B cell (primary cell): Measurements from ENCODE around the gene CACNA2D3. TPM values are rescaled to one million over a fixed set of nuclear protein-coding genes. Genes with fewer than 3 reads are reported as not detected.

Source experiments
- ATAC-seq: fragments of 200-7000 bp; cut with Tn5 transposase; one replicate; pipeline ENCODE4 v1.10.0; 2021; ENCODE audit warnings: low read depth, mild to moderate bottlenecking, moderate number of reproducible peaks, moderate library complexity
- CTCF ChIA-PET: fragments of 350-600 bp; sonication (Branson Sonifier 250); formaldehyde crosslinking; loops from one replicate; lab custom pipeline; 2021; ENCODE audit warnings: antibody characterized with exemption, inconsistent platforms; lab: Charles Lee
- POLR2A ChIA-PET: fragments of 350-600 bp; sonication (Branson Sonifier 250); formaldehyde crosslinking; loops from one replicate; lab custom pipeline; 2021; ENCODE audit warnings: antibody characterized with exemption; lab: Charles Lee
- DNase-seq: peaks from one replicate; pipeline ENCODE4 v3.0.0; 2013
- H2AFZ ChIP-seq: 2 replicates; pipeline ENCODE4 v1.6.1; 2012; ENCODE audit warnings: mild to moderate bottlenecking, low read depth, low read length; ENCODE audit not compliant: insufficient read depth, poor library complexity, severe bottlenecking
- H3K27ac ChIP-seq, 2 donors: 1 replicate in 1 of 2; 2 replicates in 1 of 2; pipeline ENCODE4 v1.5.1; 2012 to 2013; ENCODE audit warnings: low read length in 2 of 2, mild to moderate bottlenecking in 2 of 2, moderate library complexity in 1 of 2
- H3K27me3 ChIP-seq, 4 experiments: fragments of 200-600 bp in 1 of 4; sonication (generic) in 1 of 4; replicated peaks in 1 of 4; 1 replicate in 2 of 4; 2 replicates in 2 of 4; pipeline versions ENCODE4 v1.6.1 to v1.7.0; 2013 to 2016; ENCODE audit warnings: low read length in 3 of 4, mild to moderate bottlenecking in 2 of 4, mixed read lengths in 1 of 4, moderate library complexity in 1 of 4; ENCODE audit not compliant: insufficient read depth in 4 of 4, control insufficient read depth in 3 of 4; ENCODE audit errors: control extremely low read depth in 1 of 4
- H3K36me3 ChIP-seq, 2 experiments: replicated peaks in 1 of 2; 1 replicate in 1 of 2; 2 replicates in 1 of 2; pipeline versions ENCODE4 v1.6.1 to v1.7.1; 2013; ENCODE audit warnings: low read length in 1 of 2; ENCODE audit not compliant: insufficient read depth in 2 of 2, control insufficient read depth in 1 of 2; ENCODE audit errors: control extremely low read depth in 1 of 2, extremely low read depth in 1 of 2
- H3K4me1 ChIP-seq, 2 donors: fragments of 200-600 bp in 1 of 2; sonication (generic) in 1 of 2; 1 replicate in 1 of 2; 2 replicates in 1 of 2; pipeline versions ENCODE4 v1.5.1 to v1.6.1; 2013 to 2017; ENCODE audit warnings: low read length in 2 of 2; ENCODE audit not compliant: control insufficient read depth in 2 of 2, insufficient read depth in 2 of 2
- H3K4me2 ChIP-seq: replicated peaks from 2 replicates; pipeline ENCODE3; 2012; ENCODE audit warnings: mild to moderate bottlenecking, low read depth, low read length; ENCODE audit not compliant: poor library complexity, severe bottlenecking
- H3K4me3 ChIP-seq, 5 experiments: fragments of 200-600 bp in 1 of 5; sonication (generic) in 1 of 5; 1 replicate in 3 of 5; 2 replicates in 2 of 5; pipeline versions ENCODE4 v1.5.1 to v1.7.0; 2011 to 2016; ENCODE audit warnings: low read length in 4 of 5, mild to moderate bottlenecking in 4 of 5, low read depth in 2 of 5, control low read depth in 1 of 5, moderate library complexity in 1 of 5; ENCODE audit not compliant: insufficient read depth in 1 of 5; ENCODE audit errors: control extremely low read depth in 1 of 5, extremely low read depth in 1 of 5
- H3K79me2 ChIP-seq: fragments of 200-600 bp; sonication (generic); one replicate; pipeline ENCODE4 v1.6.0; 2016; ENCODE audit warnings: low read length; ENCODE audit not compliant: control insufficient read depth, insufficient read depth
- H3K9ac ChIP-seq: fragments of 200-600 bp; sonication (generic); 2 replicates; pipeline ENCODE4 v1.6.1; 2017; ENCODE audit warnings: mild to moderate bottlenecking, low read length, moderate library complexity
- H3K9me3 ChIP-seq, 3 donors: one replicate each; pipeline versions ENCODE4 v1.6.1 to v1.7.1; 2013; ENCODE audit warnings: low read length in 2 of 3; ENCODE audit not compliant: control insufficient read depth in 2 of 3, insufficient read depth in 1 of 3; ENCODE audit errors: control extremely low read depth in 1 of 3
- H4K20me1 ChIP-seq: 2 replicates; pipeline ENCODE4 v1.6.0; 2012; ENCODE audit warnings: mild to moderate bottlenecking, low read length; ENCODE audit not compliant: insufficient read depth, control insufficient read depth, poor library complexity, severe bottlenecking
- H3K27ac Mint-ChIP-seq: one replicate; pipeline ENCODE4 v1.8.0; 2021; ENCODE audit warnings: mixed read lengths
- H3K27me3 Mint-ChIP-seq: one replicate; pipeline ENCODE4 v1.8.0; 2021; ENCODE audit warnings: mixed read lengths
- H3K4me1 Mint-ChIP-seq: one replicate; pipeline ENCODE4 v1.8.0; 2021; ENCODE audit warnings: mixed read lengths
- H3K4me3 Mint-ChIP-seq: one replicate; pipeline ENCODE4 v1.8.0; 2021; ENCODE audit warnings: mixed read lengths
- H3K9me3 Mint-ChIP-seq: one replicate; pipeline ENCODE4 v1.8.0; 2022; ENCODE audit warnings: mixed read lengths; ENCODE audit not compliant: insufficient read depth
- EZH2 ChIP-seq: IDR thresholded peaks from 2 replicates; pipeline ENCODE4 v1.6.1; 2012; ENCODE audit warnings: borderline replicate concordance, low read depth, mild to moderate bottlenecking, moderate library complexity, low read length; ENCODE audit not compliant: insufficient read depth, poor library complexity, severe bottlenecking
- WGBS: methylation state at CpG from one replicate; pipeline ENCODE4 v1.1.5; 2013; ENCODE audit warnings: missing lambda C conversion rate; ENCODE audit not compliant: insufficient coverage; 5-methylcytosine and 5-hydroxymethylcytosine counted together
- intact Hi-C: fragments of 100-400 bp; cut with micrococcal nuclease; formaldehyde crosslinking; loops from one replicate; pipeline ENCODE4 v1.10.0; 2022
- polyA plus RNA-seq: library from polyadenylated mRNA; depleted of rRNA; stranded (reverse); fragments of >200 nt; gene quantifications from 2 replicates; pipeline ENCODE4 v1.2.3, GENCODE V29; 2012
- total RNA-seq, 2 donors: library from RNA; stranded (reverse); fragments of 120-200 nt in 1 of 2; gene quantifications; 1 replicate in 1 of 2; 2 replicates in 1 of 2; pipeline versions ENCODE4 v1.2.3 to v1.2.4, GENCODE V29; 2013 to 2022
- TF ChIP-seq, protein P1 (sequence below): fragments of 200-600 bp; IDR thresholded peaks from one replicate; pipeline ENCODE4 v1.8.0; 2022; ENCODE audit warnings: antibody characterized with exemption, mild to moderate bottlenecking

Gene CACNA2D3
- total and polyA plus RNA-seq, 2 donors (not counting 1 experiment from before 2014, with no cell fraction given), result not detected

DNA sequence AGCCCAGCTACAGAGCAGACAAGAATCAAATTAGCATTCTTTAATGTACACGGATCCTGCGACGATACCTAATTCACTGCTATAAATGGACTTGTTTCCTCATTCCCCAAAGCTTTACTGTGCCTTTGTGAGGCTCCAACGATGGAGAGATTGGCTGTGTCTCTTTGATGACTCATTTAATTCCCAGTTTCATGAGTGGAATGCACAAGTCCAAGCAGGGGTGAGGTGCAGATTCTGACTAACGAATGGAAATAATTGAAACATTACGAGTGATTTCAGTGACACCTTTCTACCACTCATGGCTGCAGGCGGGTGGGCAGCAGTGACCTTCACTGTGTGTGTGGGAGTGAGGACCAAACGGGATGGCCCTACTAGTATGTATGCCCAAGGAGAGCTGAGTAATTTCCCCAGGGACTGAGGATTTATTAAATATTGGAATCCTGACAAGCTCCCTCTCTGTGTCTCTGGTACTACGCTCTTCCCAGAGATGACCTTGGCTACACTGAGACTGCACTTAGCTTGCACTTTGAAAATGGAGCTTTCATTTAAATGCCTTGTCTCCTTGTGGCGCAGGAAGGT, 156.7 kb downstream of the CACNA2D3 start:
- H3K27ac Mint-ChIP-seq, result no peak overlapping the region
- H3K79me2 ChIP-seq, result no peaks in the 10 kb centered on the region
- H3K4me1 Mint-ChIP-seq, result no peaks in the 10 kb centered on the region
- H3K36me3 ChIP-seq, result no peaks in the 10 kb centered on the region
- no peaks in the 10 kb centered on the region for H3K9me3 Mint-ChIP-seq
- H4K20me1 ChIP-seq, result no peaks in the 10 kb centered on the region
- H3K4me2 ChIP-seq, result no peak overlapping the region
- peaks cover 0 to 15% (median 0%) of the 10 kb centered on the region in 4 experiments for H3K27me3 ChIP-seq
- H3K4me3 Mint-ChIP-seq, result no peak overlapping the region
- ATAC-seq (no peak), DNase-seq (no peak)
- H3K4me1 ChIP-seq, result no peaks in the 10 kb centered on the region
- peaks cover 0 to 9% (median 2%) of the 10 kb centered on the region in 3 donors for H3K9me3 ChIP-seq
- TF ChIP-seq EZH2, result no peak
- TF ChIP-seq, protein P1, sequence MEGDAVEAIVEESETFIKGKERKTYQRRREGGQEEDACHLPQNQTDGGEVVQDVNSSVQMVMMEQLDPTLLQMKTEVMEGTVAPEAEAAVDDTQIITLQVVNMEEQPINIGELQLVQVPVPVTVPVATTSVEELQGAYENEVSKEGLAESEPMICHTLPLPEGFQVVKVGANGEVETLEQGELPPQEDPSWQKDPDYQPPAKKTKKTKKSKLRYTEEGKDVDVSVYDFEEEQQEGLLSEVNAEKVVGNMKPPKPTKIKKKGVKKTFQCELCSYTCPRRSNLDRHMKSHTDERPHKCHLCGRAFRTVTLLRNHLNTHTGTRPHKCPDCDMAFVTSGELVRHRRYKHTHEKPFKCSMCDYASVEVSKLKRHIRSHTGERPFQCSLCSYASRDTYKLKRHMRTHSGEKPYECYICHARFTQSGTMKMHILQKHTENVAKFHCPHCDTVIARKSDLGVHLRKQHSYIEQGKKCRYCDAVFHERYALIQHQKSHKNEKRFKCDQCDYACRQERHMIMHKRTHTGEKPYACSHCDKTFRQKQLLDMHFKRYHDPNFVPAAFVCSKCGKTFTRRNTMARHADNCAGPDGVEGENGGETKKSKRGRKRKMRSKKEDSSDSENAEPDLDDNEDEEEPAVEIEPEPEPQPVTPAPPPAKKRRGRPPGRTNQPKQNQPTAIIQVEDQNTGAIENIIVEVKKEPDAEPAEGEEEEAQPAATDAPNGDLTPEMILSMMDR, result no peak
- CTCF ChIA-PET, result no interaction called here
- H2AFZ ChIP-seq, result no peak overlapping the region
- H3K4me3 ChIP-seq, result no peak overlapping the region
- peaks cover 13% of the 10 kb centered on the region for H3K27me3 Mint-ChIP-seq
- WGBS, result 98% methylated on average over 9 of the region's 10 CpGs
- H3K9ac ChIP-seq, result no peak overlapping the region
- no peak overlapping the region for H3K27ac ChIP-seq
- intact Hi-C loops, result no loop called here
- POLR2A ChIA-PET, result no interaction called here

DNA sequence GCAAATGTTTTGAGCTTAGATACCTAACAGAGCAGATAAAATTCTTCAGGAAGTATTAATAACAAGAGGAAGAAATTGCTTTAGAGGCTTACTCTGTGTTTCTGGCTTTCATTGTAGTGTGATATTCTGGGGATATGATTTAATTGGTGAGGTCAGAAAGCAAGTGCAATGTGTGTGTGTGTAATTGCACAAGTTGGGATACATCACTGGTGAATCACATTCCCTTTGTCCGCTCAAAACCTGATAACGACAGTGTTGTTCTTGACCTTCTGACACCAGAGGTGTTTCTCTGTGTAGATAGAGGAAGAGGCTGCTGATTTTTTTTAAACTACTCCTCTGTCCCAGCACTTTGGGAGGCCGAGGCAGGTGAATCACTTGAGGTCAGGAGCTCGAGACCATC, 161.1 kb downstream of the CACNA2D3 start:
- DNase-seq, result no peak

More for the DNA sequence above, 161.1 kb downstream of the CACNA2D3 start:
- intact Hi-C loops, result no loop called here
- H3K4me1 Mint-ChIP-seq, result no peaks in the 10 kb centered on the region
- Histone ChIP-seq H3K27ac (no peak overlapping the region), H4K20me1 (no peaks in the 10 kb centered on the region), H3K4me1 (no peaks in the 10 kb centered on the region), H3K9ac (no peak overlapping the region), H3K27me3 (peaks cover 0 to 15% (median 0%) of the 10 kb centered on the region in 4 experiments), H3K79me2 (no peaks in the 10 kb centered on the region), H3K4me3 (no peak overlapping the region), H2AFZ (no peak overlapping the region), H3K9me3 (peaks cover 0 to 4% (median 2%) of the 10 kb centered on the region in 3 donors), H3K36me3 (no peaks in the 10 kb centered on the region), H3K4me2 (no peak overlapping the region)
- ChIA-PET CTCF (no interaction called here), POLR2A (no interaction called here)
- TF ChIP-seq EZH2, result no peak
- TF ChIP-seq, protein P1, result no peak
- peaks cover 13% of the 10 kb centered on the region for H3K27me3 Mint-ChIP-seq
- no peak for ATAC-seq
- 83% methylated on average over 1 of the region's 4 CpGs for WGBS
- no peak overlapping the region for H3K27ac Mint-ChIP-seq
- no peak overlapping the region for H3K4me3 Mint-ChIP-seq
- H3K9me3 Mint-ChIP-seq, result no peaks in the 10 kb centered on the region
